Type B pancreatic cell (in vitro differentiated cells): Measurements from ENCODE around the gene PSMD7. TPM values are rescaled to one million over a fixed set of nuclear protein-coding genes. Genes with fewer than 3 reads are reported as not detected.

Experiments
- DNase-seq: peaks from one replicate; pipeline ENCODE4 v3.0.0; 2021; ENCODE audit warnings: mixed read lengths; ENCODE audit not compliant: unreplicated experiment; ENCODE audit errors: extremely low spot score
- H3K27ac Mint-ChIP-seq: 2 replicates; pipeline ENCODE4 v1.8.0; 2021; ENCODE audit warnings: mild to moderate bottlenecking, mixed read lengths
- H3K27me3 Mint-ChIP-seq: 2 replicates; pipeline ENCODE4 v1.8.0; 2021; ENCODE audit warnings: mixed read lengths
- H3K36me3 Mint-ChIP-seq: 2 replicates; pipeline ENCODE4 v1.8.0; 2021; ENCODE audit warnings: mixed read lengths
- H3K4me1 Mint-ChIP-seq: one replicate; pipeline ENCODE4 v1.8.0; 2021; ENCODE audit warnings: mixed read lengths; ENCODE audit not compliant: unreplicated experiment
- H3K4me3 Mint-ChIP-seq: 2 replicates; pipeline ENCODE4 v1.8.0; 2021; ENCODE audit warnings: mild to moderate bottlenecking, mixed read lengths
- H3K9me3 Mint-ChIP-seq: 2 replicates; pipeline ENCODE4 v1.8.0; 2021; ENCODE audit warnings: mixed read lengths
- CTCF ChIP-seq: fragments of 200-600 bp; sonication (generic); conservative IDR thresholded peaks from 2 replicates; pipeline ENCODE4 v1.5.0; 2021; ENCODE audit warnings: antibody characterized with exemption, mild to moderate bottlenecking
- total RNA-seq: library from RNA; stranded (reverse); gene quantifications from 2 replicates; pipeline ENCODE4 v1.2.1, GENCODE V29; 2021; ENCODE audit warnings: low replicate concordance

Gene PSMD7
- total RNA-seq, 1 donor from 2014 or later, result 91.3 TPM

GRCh38 chr16:74257061-74257460 lies 39.6 kb upstream of the PSMD7 start:
- TF ChIP-seq CTCF, result no peak
- H3K36me3 Mint-ChIP-seq, result peaks cover 5% of the 10 kb centered on the region
- no peak overlapping the region for H3K4me3 Mint-ChIP-seq
- peaks cover 3% of the 10 kb centered on the region for H3K27me3 Mint-ChIP-seq
- no peaks in the 10 kb centered on the region for H3K4me1 Mint-ChIP-seq
- H3K27ac Mint-ChIP-seq, result no peak overlapping the region
- no peaks in the 10 kb centered on the region for H3K9me3 Mint-ChIP-seq
- DNase-seq, result no peak

DNA sequence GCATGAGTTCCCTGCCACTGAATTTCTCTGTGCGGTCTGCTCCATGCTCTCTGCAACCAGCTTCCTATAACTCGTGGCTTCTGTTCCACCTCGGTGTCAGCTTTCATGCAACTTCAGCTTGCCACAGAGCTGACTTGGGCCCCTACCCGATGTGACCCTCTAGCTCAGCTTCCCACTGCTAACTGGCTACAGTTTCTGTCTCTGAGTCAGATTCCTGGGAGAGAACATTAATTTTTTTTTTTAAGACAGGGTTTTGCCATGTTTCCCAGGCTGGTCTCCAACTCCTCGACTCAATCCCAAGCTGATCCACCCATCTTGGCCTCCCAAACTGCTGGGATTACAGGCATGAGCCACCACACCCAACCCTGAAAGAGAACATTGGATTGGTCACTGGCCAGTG lies 35.5 kb upstream of the PSMD7 start:
- no peak for DNase-seq
- H3K4me1 Mint-ChIP-seq, result peaks cover 7% of the 10 kb centered on the region
- H3K27ac Mint-ChIP-seq, result no peak overlapping the region
- no peak for TF ChIP-seq CTCF
- no peaks in the 10 kb centered on the region for H3K9me3 Mint-ChIP-seq
- peaks cover 5% of the 10 kb centered on the region for H3K36me3 Mint-ChIP-seq
- no peak overlapping the region for H3K4me3 Mint-ChIP-seq
- peaks cover 3% of the 10 kb centered on the region for H3K27me3 Mint-ChIP-seq

GRCh38 chr16:74264811-74265210 lies 31.8 kb upstream of the PSMD7 start:
- Mint-ChIP-seq H3K4me3 (no peak overlapping the region), H3K36me3 (no peaks in the 10 kb centered on the region), H3K27ac (peak overlapping the region; percentile 0)

DNA sequence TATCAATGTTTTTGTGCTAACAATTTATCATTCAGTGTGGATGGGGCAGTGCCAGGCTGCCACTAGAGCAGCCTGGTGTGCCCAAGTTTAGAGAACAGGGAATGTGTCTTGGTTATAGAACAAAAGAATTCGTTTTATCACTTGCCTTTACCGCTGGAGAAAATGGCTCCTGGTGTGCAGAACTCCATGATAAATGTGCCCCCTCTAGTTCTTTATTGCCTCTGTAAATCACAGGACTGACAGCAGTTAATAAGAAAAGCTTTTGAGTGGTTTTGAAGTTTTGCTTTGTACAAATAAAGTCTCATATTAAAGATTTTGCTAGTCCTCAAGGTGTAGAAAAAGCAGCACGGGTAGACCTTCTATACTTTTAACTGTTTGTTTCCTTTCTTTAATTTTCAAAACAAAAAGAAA lies 28.2 kb upstream of the PSMD7 start:
- H3K27me3 Mint-ChIP-seq, result no peaks in the 10 kb centered on the region
- H3K27ac Mint-ChIP-seq, result no peak overlapping the region
- H3K4me1 Mint-ChIP-seq, result peaks cover 33% of the 10 kb centered on the region

More at GRCh38 chr16:74264811-74265210, 31.8 kb upstream of the PSMD7 start:
- H3K27me3 Mint-ChIP-seq, result no peaks in the 10 kb centered on the region
- DNase-seq, result no peak
- TF ChIP-seq CTCF, result no peak
- no peaks in the 10 kb centered on the region for H3K9me3 Mint-ChIP-seq
- H3K4me1 Mint-ChIP-seq, result peaks cover 33% of the 10 kb centered on the region

GRCh38 chr16:74271872-74272271 lies 24.7 kb upstream of the PSMD7 start:
- Mint-ChIP-seq H3K4me1 (peaks cover 26% of the 10 kb centered on the region), H3K27me3 (peaks cover 7% of the 10 kb centered on the region), H3K27ac (no peak overlapping the region), H3K4me3 (no peak overlapping the region), H3K36me3 (no peaks in the 10 kb centered on the region), H3K9me3 (no peaks in the 10 kb centered on the region)
- TF ChIP-seq CTCF, result no peak
- DNase-seq, result no peak

More for the DNA sequence above, 28.2 kb upstream of the PSMD7 start:
- H3K4me3 Mint-ChIP-seq, result peak overlapping the region; percentile 29
- H3K9me3 Mint-ChIP-seq, result no peaks in the 10 kb centered on the region
- no peak for TF ChIP-seq CTCF
- DNase-seq, result no peak
- no peaks in the 10 kb centered on the region for H3K36me3 Mint-ChIP-seq
